ENCODE data around the gene PLCD4. TPM values are rescaled to one million over a fixed set of nuclear protein-coding genes. Genes with fewer than 3 reads are reported as not detected.

PLCD4 gene
- total and polyA plus RNA-seq, 12 donors, result 0.23 to 2.3 (median 0.94) TPM

DNA sequence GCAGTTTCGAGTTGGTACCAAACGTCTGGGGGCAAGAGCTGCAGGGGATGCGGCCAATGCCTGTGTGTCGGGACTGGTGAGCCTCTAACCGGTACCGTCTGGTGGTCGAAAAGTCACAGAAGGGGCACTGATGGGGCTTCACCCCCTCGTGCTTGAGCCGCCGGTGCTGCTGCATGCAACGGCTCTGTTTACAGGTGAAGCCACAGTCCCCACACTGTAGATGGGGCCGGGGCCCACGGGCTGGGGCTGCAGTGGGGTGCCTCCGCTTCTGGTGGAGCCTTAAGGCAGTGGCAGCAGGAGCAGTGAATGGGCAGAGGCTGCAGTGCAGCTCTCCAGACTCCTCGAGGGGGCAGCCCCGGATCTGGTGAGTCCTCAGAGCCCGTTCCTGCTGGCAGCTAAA, 35.1 kb downstream of the PLCD4 start:
- intact Hi-C loops (cut with DNase I), result loop anchor here in 3 of 10 donors (10.0 kb wide), 3 partner anchors 78 to 238 kb away; partner anchors contain the start of genes VIL1 (in 2 of the 3), CNOT9 (in 1 of the 3) and USP37 (in 1 of the 3)
- WGBS, 2 donors, result 89 to 91% methylated on average over 17 of the region's 17 CpGs

DNA sequence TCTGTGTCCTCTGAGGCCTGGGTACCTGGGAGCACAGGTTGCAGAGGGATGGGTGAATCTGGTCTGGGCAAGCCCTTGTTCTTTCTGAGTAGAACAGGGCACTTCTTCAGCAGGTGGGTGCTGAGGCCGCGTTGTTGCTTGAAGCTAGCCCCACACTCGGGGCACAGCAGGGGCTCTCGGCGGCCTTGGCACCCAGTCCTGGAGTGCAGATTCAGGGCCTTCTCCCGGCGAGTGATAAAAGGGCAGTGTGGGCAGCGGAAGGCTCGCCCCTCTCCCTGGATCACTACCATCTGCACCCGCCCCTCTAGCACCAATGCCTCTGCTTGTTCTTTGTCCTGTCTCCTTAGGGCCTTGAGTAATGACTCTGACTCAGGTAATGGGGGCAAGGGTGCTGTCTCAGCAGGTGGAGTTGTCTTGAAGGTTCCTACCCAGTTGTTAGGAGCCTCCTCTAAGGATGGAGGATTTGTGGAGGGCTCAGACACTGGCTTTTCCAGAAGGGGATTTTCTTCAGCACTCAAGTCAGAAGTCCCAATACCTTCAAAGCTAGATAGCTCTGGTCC, 36.1 kb downstream of the PLCD4 start:
- intact Hi-C loops (cut with DNase I), result loop anchor here in 3 of 10 donors (10.0 kb wide), 3 partner anchors 79 to 239 kb away; partner anchors contain the start of genes VIL1 (in 2 of the 3), CNOT9 (in 1 of the 3) and USP37 (in 1 of the 3)
- H3K36me3 ChIP-seq, result peaks cover 4 to 100% (median 72%) of the 10 kb centered on the region in 9 donors
- TF ChIP-seq CTCF (IDR thresholded peaks at IDR 0.05), result no peak
- WGBS, 2 donors, result 93 to 96% methylated on average over 10 of the region's 10 CpGs
- DNase-seq, result no peak
- H3K4me3 ChIP-seq, result no peak overlapping the region
- no peaks in the 10 kb centered on the region for H3K9me3 ChIP-seq
- no peak for ATAC-seq
- no peak overlapping the region for H3K27ac ChIP-seq
- peaks cover 0 to 4% (median 0%) of the 10 kb centered on the region in 9 donors for H3K4me1 ChIP-seq
- no peaks in the 10 kb centered on the region for H3K27me3 ChIP-seq

More for the DNA sequence above, 35.1 kb downstream of the PLCD4 start:
- peaks cover 10 to 100% (median 79%) of the 10 kb centered on the region in 9 donors for H3K36me3 ChIP-seq
- DNase-seq, result no peak
- H3K4me1 ChIP-seq, result no peaks in the 10 kb centered on the region
- no peak overlapping the region for H3K4me3 ChIP-seq
- H3K27ac ChIP-seq, result no peak overlapping the region
- ATAC-seq, result peak in 4 of 8 donors; percentile 14 to 33 (median 26)
- no peaks in the 10 kb centered on the region for H3K9me3 ChIP-seq
- H3K27me3 ChIP-seq, result no peaks in the 10 kb centered on the region
- no peak for TF ChIP-seq CTCF (IDR thresholded peaks at IDR 0.05)

- no peak for TF ChIP-seq CTCF (IDR thresholded peaks at IDR 0.05)
- intact Hi-C loops (cut with DNase I), result loop anchor here in 5 of 10 donors (5.0 to 10.0 kb wide), 6 partner anchors 52 to 240 kb away; partner anchors contain the start of genes VIL1 (in 2 of the 5), CNOT9 (in 1 of the 5) and USP37 (in 1 of the 5)
- ATAC-seq (no peak), DNase-seq (no peak)
- H3K4me3 ChIP-seq, result no peak overlapping the region
- WGBS, 2 donors, result 95 to 97% methylated on average over 11 of the region's 11 CpGs
- H3K9me3 ChIP-seq, result no peaks in the 10 kb centered on the region
- no peaks in the 10 kb centered on the region for H3K27me3 ChIP-seq
- peaks cover 0 to 4% (median 0%) of the 10 kb centered on the region in 9 donors for H3K4me1 ChIP-seq
- no peak overlapping the region for H3K27ac ChIP-seq
- peaks cover 4 to 100% (median 75%) of the 10 kb centered on the region in 9 donors for H3K36me3 ChIP-seq
Measured at GRCh38 chr2:218644721-218645120, 37.0 kb downstream of the PLCD4 start.

DNA sequence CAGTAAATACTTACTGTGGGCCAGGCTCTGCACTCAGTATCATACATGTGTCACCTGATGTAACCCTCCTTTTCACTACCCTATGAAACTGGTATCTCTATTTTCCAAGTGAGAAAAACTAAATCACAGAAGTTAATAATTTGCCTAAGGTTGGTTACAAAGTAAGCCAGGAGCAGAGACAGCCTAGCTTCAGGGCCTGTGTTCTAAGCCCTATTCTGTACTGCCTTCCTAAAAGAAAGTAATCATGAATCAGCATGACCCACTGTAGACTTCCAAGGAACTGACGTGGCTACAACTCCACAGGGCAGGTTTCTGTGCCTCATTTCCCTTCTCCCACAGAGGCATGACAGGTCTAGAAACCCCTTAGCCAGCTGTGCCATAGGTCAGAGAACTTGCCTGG, 37.4 kb downstream of the PLCD4 start:
- 91 to 93% methylated on average over 1 of the region's 1 CpG for WGBS, 2 donors
- Histone ChIP-seq H3K36me3 (peaks cover 4 to 100% (median 76%) of the 10 kb centered on the region in 9 donors), H3K9me3 (no peaks in the 10 kb centered on the region), H3K27ac (no peak overlapping the region), H3K27me3 (no peaks in the 10 kb centered on the region), H3K4me3 (no peak overlapping the region), H3K4me1 (peaks cover 0 to 4% (median 0%) of the 10 kb centered on the region in 9 donors)
- ATAC-seq, result no peak
- no peak for DNase-seq
- TF ChIP-seq CTCF (IDR thresholded peaks at IDR 0.05), result no peak
- intact Hi-C loops (cut with DNase I), result loop anchor here in 5 of 10 donors (5.0 to 10.0 kb wide), 6 partner anchors 53 to 240 kb away; partner anchors contain the start of genes VIL1 (in 2 of the 5), CNOT9 (in 1 of the 5) and USP37 (in 1 of the 5)
